ENCODE data around the gene CEBPZ.
A peak's percentile ranks its signal among the peaks of the same experiment; 100 is the strongest.
"Not testable (repeated sequence)": the region's sequence is repeated elsewhere in the genome, so short reads cannot be mapped to it uniquely, and the experiment has no call there.

CEBPZ gene

GRCh38 chr2:37223131-37223530 is 8.3 kb downstream of the CEBPZ start:
- H3K9me3 ChIP-seq (ENCODE audit: control insufficient read depth in 5 of 5, low read length in 5 of 5) = no peaks in the 10 kb centered on the region
- no peak overlapping the region for H3K9ac ChIP-seq (ENCODE audit: low read length in 5 of 5)
- peaks cover 0 to 3% (median 0%) of the 10 kb centered on the region in 5 donors for H3K4me1 ChIP-seq (ENCODE audit: control insufficient read depth in 5 of 5, insufficient read depth in 5 of 5, low read length in 5 of 5)
- no peak overlapping the region for H3K27ac ChIP-seq (ENCODE audit: low read depth, low read length)
- H3K36me3 ChIP-seq (ENCODE audit: control insufficient read depth in 5 of 5, insufficient read depth in 5 of 5, low read length in 5 of 5) = peaks cover 25 to 57% (median 41%) of the 10 kb centered on the region in 5 donors
- H3K4me3 ChIP-seq (ENCODE audit: low read depth in 1 of 5, low read length in 5 of 5) = no peak overlapping the region
- H3K27me3 ChIP-seq (ENCODE audit: control insufficient read depth in 5 of 5, insufficient read depth in 4 of 5, low read length in 5 of 5) = no peaks in the 10 kb centered on the region

GRCh38 chr2:37219046-37219445 is 12.3 kb downstream of the CEBPZ start:
- no peak overlapping the region for H3K9ac ChIP-seq (ENCODE audit: low read length in 5 of 5)
- H3K4me1 ChIP-seq (ENCODE audit: control insufficient read depth in 5 of 5, insufficient read depth in 5 of 5, low read length in 5 of 5) = no peaks in the 10 kb centered on the region
- no peaks in the 10 kb centered on the region for H3K9me3 ChIP-seq (ENCODE audit: control insufficient read depth in 5 of 5, low read length in 5 of 5)
- peaks cover 31 to 63% (median 47%) of the 10 kb centered on the region in 5 donors for H3K36me3 ChIP-seq (ENCODE audit: control insufficient read depth in 5 of 5, insufficient read depth in 5 of 5, low read length in 5 of 5)
- no peak overlapping the region for H3K27ac ChIP-seq (ENCODE audit: low read depth, low read length)
- H3K4me3 ChIP-seq (ENCODE audit: low read depth in 1 of 5, low read length in 5 of 5) = no peak overlapping the region
- no peaks in the 10 kb centered on the region for H3K27me3 ChIP-seq (ENCODE audit: control insufficient read depth in 5 of 5, insufficient read depth in 4 of 5, low read length in 5 of 5)

GRCh38 chr2:37215250-37215649 is 16.1 kb downstream of the CEBPZ start:
- H3K36me3 ChIP-seq (ENCODE audit: control insufficient read depth in 5 of 5, insufficient read depth in 5 of 5, low read length in 5 of 5) = peaks cover 42 to 72% (median 54%) of the 10 kb centered on the region in 5 donors
- H3K4me1 ChIP-seq (ENCODE audit: control insufficient read depth in 5 of 5, insufficient read depth in 5 of 5, low read length in 5 of 5) = no peaks in the 10 kb centered on the region
- H3K9ac ChIP-seq (ENCODE audit: low read length in 5 of 5) = no peak overlapping the region
- no peaks in the 10 kb centered on the region for H3K27me3 ChIP-seq (ENCODE audit: control insufficient read depth in 5 of 5, insufficient read depth in 4 of 5, low read length in 5 of 5)
- no peak overlapping the region for H3K4me3 ChIP-seq (ENCODE audit: low read depth in 1 of 5, low read length in 5 of 5)
- H3K9me3 ChIP-seq (ENCODE audit: control insufficient read depth in 5 of 5, low read length in 5 of 5) = no peaks in the 10 kb centered on the region
- H3K27ac ChIP-seq (ENCODE audit: low read depth, low read length) = peak overlapping the region; percentile 21

- H3K9me3 ChIP-seq (ENCODE audit: control insufficient read depth in 5 of 5, low read length in 5 of 5) = peaks cover 0 to 10% (median 5%) of the 10 kb centered on the region in 5 donors
These were observed 19.5 kb downstream of the CEBPZ start for GRCh38 chr2:37211939-37212338.

GRCh38 chr2:37211212-37211611 is 20.2 kb downstream of the CEBPZ start:
- peaks cover 52 to 78% (median 64%) of the 10 kb centered on the region in 5 donors for H3K36me3 ChIP-seq (ENCODE audit: control insufficient read depth in 5 of 5, insufficient read depth in 5 of 5, low read length in 5 of 5)
- no peak overlapping the region for H3K27ac ChIP-seq (ENCODE audit: low read depth, low read length)
- no peak overlapping the region for H3K4me3 ChIP-seq (ENCODE audit: low read depth in 1 of 5, low read length in 5 of 5)
- H3K9ac ChIP-seq (ENCODE audit: low read length in 5 of 5) = no peak overlapping the region
- H3K4me1 ChIP-seq (ENCODE audit: control insufficient read depth in 5 of 5, insufficient read depth in 5 of 5, low read length in 5 of 5) = no peaks in the 10 kb centered on the region
- H3K9me3 ChIP-seq (ENCODE audit: control insufficient read depth in 5 of 5, low read length in 5 of 5) = peaks cover 0 to 13% (median 5%) of the 10 kb centered on the region in 5 donors
- H3K27me3 ChIP-seq (ENCODE audit: control insufficient read depth in 5 of 5, insufficient read depth in 4 of 5, low read length in 5 of 5) = no peaks in the 10 kb centered on the region

More at GRCh38 chr2:37211939-37212338, 19.5 kb downstream of the CEBPZ start:
- peaks cover 54 to 76% (median 64%) of the 10 kb centered on the region in 5 donors for H3K36me3 ChIP-seq (ENCODE audit: control insufficient read depth in 5 of 5, insufficient read depth in 5 of 5, low read length in 5 of 5)
- no peak overlapping the region for H3K27ac ChIP-seq (ENCODE audit: low read depth, low read length)
- no peaks in the 10 kb centered on the region for H3K27me3 ChIP-seq (ENCODE audit: control insufficient read depth in 5 of 5, insufficient read depth in 4 of 5, low read length in 5 of 5)
- H3K9ac ChIP-seq (ENCODE audit: low read length in 5 of 5) = no peak overlapping the region
- H3K4me3 ChIP-seq (ENCODE audit: low read depth in 1 of 5, low read length in 5 of 5) = no peak overlapping the region
- H3K4me1 ChIP-seq (ENCODE audit: control insufficient read depth in 5 of 5, insufficient read depth in 5 of 5, low read length in 5 of 5) = no peaks in the 10 kb centered on the region

GRCh38 chr2:37206760-37207159 is 24.6 kb downstream of the CEBPZ start:
- H3K4me1 ChIP-seq (ENCODE audit: control insufficient read depth in 5 of 5, insufficient read depth in 5 of 5, low read length in 5 of 5); H3K27ac ChIP-seq (ENCODE audit: low read depth, low read length); H3K4me3 ChIP-seq (ENCODE audit: low read depth in 1 of 5, low read length in 5 of 5); H3K27me3 ChIP-seq (ENCODE audit: control insufficient read depth in 5 of 5, insufficient read depth in 4 of 5, low read length in 5 of 5); H3K9ac ChIP-seq (ENCODE audit: low read length in 5 of 5): not testable (repeated sequence)
- Histone ChIP-seq H3K9me3 (ENCODE audit: control insufficient read depth in 5 of 5, low read length in 5 of 5) (peaks cover 4 to 19% (median 8%) of the 10 kb centered on the region in 5 donors), H3K36me3 (ENCODE audit: control insufficient read depth in 5 of 5, insufficient read depth in 5 of 5, low read length in 5 of 5) (peaks cover 55 to 73% (median 69%) of the 10 kb centered on the region in 5 donors)

GRCh38 chr2:37205689-37206341 is 25.6 kb downstream of the CEBPZ start:
- Histone ChIP-seq H3K9ac (ENCODE audit: low read length in 5 of 5) (no peak overlapping the region), H3K9me3 (ENCODE audit: control insufficient read depth in 5 of 5, low read length in 5 of 5) (peaks cover 4 to 19% (median 8%) of the 10 kb centered on the region in 5 donors), H3K4me1 (ENCODE audit: control insufficient read depth in 5 of 5, insufficient read depth in 5 of 5, low read length in 5 of 5) (no peaks in the 10 kb centered on the region), H3K36me3 (ENCODE audit: control insufficient read depth in 5 of 5, insufficient read depth in 5 of 5, low read length in 5 of 5) (peaks cover 53 to 73% (median 67%) of the 10 kb centered on the region in 5 donors), H3K27me3 (ENCODE audit: control insufficient read depth in 5 of 5, insufficient read depth in 4 of 5, low read length in 5 of 5) (no peaks in the 10 kb centered on the region), H3K4me3 (ENCODE audit: low read depth in 1 of 5, low read length in 5 of 5) (no peak overlapping the region), H3K27ac (ENCODE audit: low read depth, low read length) (no peak overlapping the region)

- H3K4me3 ChIP-seq (ENCODE audit: low read depth in 1 of 5, low read length in 5 of 5); H3K27ac ChIP-seq (ENCODE audit: low read depth, low read length); H3K27me3 ChIP-seq (ENCODE audit: control insufficient read depth in 5 of 5, insufficient read depth in 4 of 5, low read length in 5 of 5); H3K4me1 ChIP-seq (ENCODE audit: control insufficient read depth in 5 of 5, insufficient read depth in 5 of 5, low read length in 5 of 5); H3K9ac ChIP-seq (ENCODE audit: low read length in 5 of 5): not testable (repeated sequence)
- H3K36me3 ChIP-seq (ENCODE audit: control insufficient read depth in 5 of 5, insufficient read depth in 5 of 5, low read length in 5 of 5) = peaks cover 47 to 70% (median 63%) of the 10 kb centered on the region in 5 donors
- peaks cover 4 to 19% (median 8%) of the 10 kb centered on the region in 5 donors for H3K9me3 ChIP-seq (ENCODE audit: control insufficient read depth in 5 of 5, low read length in 5 of 5)
These were observed 26.2 kb downstream of the CEBPZ start for GRCh38 chr2:37205071-37205661.

GRCh38 chr2:37203708-37204107 is 27.7 kb downstream of the CEBPZ start:
- Histone ChIP-seq H3K4me3 (ENCODE audit: low read depth in 1 of 5, low read length in 5 of 5) (no peak overlapping the region), H3K36me3 (ENCODE audit: control insufficient read depth in 5 of 5, insufficient read depth in 5 of 5, low read length in 5 of 5) (peaks cover 33 to 56% (median 48%) of the 10 kb centered on the region in 5 donors), H3K4me1 (ENCODE audit: control insufficient read depth in 5 of 5, insufficient read depth in 5 of 5, low read length in 5 of 5) (peaks cover 0 to 2% (median 0%) of the 10 kb centered on the region in 5 donors), H3K9ac (ENCODE audit: low read length in 5 of 5) (no peak overlapping the region), H3K27ac (ENCODE audit: low read depth, low read length) (no peak overlapping the region), H3K9me3 (ENCODE audit: control insufficient read depth in 5 of 5, low read length in 5 of 5) (peaks cover 4 to 14% (median 5%) of the 10 kb centered on the region in 5 donors), H3K27me3 (ENCODE audit: control insufficient read depth in 5 of 5, insufficient read depth in 4 of 5, low read length in 5 of 5) (no peaks in the 10 kb centered on the region)

GRCh38 chr2:37201766-37202165 is 29.6 kb downstream of the CEBPZ start:
- Histone ChIP-seq H3K9ac (ENCODE audit: low read length in 5 of 5) (no peak overlapping the region), H3K9me3 (ENCODE audit: control insufficient read depth in 5 of 5, low read length in 5 of 5) (peaks cover 4 to 8% (median 5%) of the 10 kb centered on the region in 5 donors), H3K4me3 (ENCODE audit: low read depth in 1 of 5, low read length in 5 of 5) (no peak overlapping the region), H3K27me3 (ENCODE audit: control insufficient read depth in 5 of 5, insufficient read depth in 4 of 5, low read length in 5 of 5) (no peaks in the 10 kb centered on the region), H3K36me3 (ENCODE audit: control insufficient read depth in 5 of 5, insufficient read depth in 5 of 5, low read length in 5 of 5) (peaks cover 29 to 51% (median 37%) of the 10 kb centered on the region in 5 donors), H3K27ac (ENCODE audit: low read depth, low read length) (no peak overlapping the region), H3K4me1 (ENCODE audit: control insufficient read depth in 5 of 5, insufficient read depth in 5 of 5, low read length in 5 of 5) (peaks cover 0 to 15% (median 10%) of the 10 kb centered on the region in 5 donors)
